ENCODE results near the gene DDX18. TPM values are rescaled to one million over a fixed set of nuclear protein-coding genes. Genes with fewer than 3 reads are reported as not detected.

Gene DDX18
- total and polyA plus RNA-seq, 4 donors: 16.3 to 34.4 (median 23.3) TPM

GRCh38 chr2:117815946-117816345 is 1.5 kb downstream of the DDX18 start:
- TF ChIP-seq JUND (IDR thresholded peaks at IDR 0.05) (no peak), RXRA (IDR thresholded peaks at IDR 0.05) (no peak), ZBTB33 (IDR thresholded peaks at IDR 0.05) (no peak), GABPA (IDR thresholded peaks at IDR 0.05 in 1 of 2, conservative IDR thresholded peaks at IDR 0.05 in 1 of 2) (no peak), MAX (IDR thresholded peaks at IDR 0.05) (no peak), HNF4A (conservative IDR thresholded peaks at IDR 0.05) (no peak), NR2F2 (IDR thresholded peaks at IDR 0.05) (no peak)
- Histone ChIP-seq H3K9me3 (ENCODE audit: control insufficient read depth in 4 of 4, low read length in 3 of 4) (no peaks in the 10 kb centered on the region), H3K27me3 (ENCODE audit: control insufficient read depth in 4 of 4, insufficient read depth in 4 of 4, low read length in 3 of 4) (no peaks in the 10 kb centered on the region), H3K4me1 (ENCODE audit: control insufficient read depth in 4 of 4, insufficient read depth in 4 of 4, low read length in 3 of 4) (peaks cover 3 to 14% (median 13%) of the 10 kb centered on the region in 4 donors), H3K9ac (ENCODE audit: low read depth in 1 of 2, low read length in 2 of 2) (peak overlapping the region in 1 of 2 donors; percentile 97), H3K27ac (ENCODE audit: low read depth in 1 of 2, low read length in 2 of 2) (no peak overlapping the region), H3K4me3 (ENCODE audit: low read depth in 1 of 3, low read length in 3 of 3) (peak overlapping the region; percentile 67 to 96 (median 90)), H3K36me3 (ENCODE audit: control insufficient read depth in 4 of 4, insufficient read depth in 3 of 4, low read depth in 1 of 4, low read length in 3 of 4) (peaks cover 6 to 33% (median 29%) of the 10 kb centered on the region in 4 donors)
- no peak for DNase-seq (ENCODE audit: low spot score)
- WGBS: 95% methylated on average over 3 of the region's 3 CpGs

GRCh38 chr2:117818921-117819320 is 4.4 kb downstream of the DDX18 start:
- Histone ChIP-seq H3K27me3 (ENCODE audit: control insufficient read depth in 4 of 4, insufficient read depth in 4 of 4, low read length in 3 of 4) (no peaks in the 10 kb centered on the region), H3K27ac (ENCODE audit: low read depth in 1 of 2, low read length in 2 of 2) (no peak overlapping the region), H3K4me1 (ENCODE audit: control insufficient read depth in 4 of 4, insufficient read depth in 4 of 4, low read length in 3 of 4) (peaks cover 3 to 14% (median 13%) of the 10 kb centered on the region in 4 donors), H3K36me3 (ENCODE audit: control insufficient read depth in 4 of 4, insufficient read depth in 3 of 4, low read depth in 1 of 4, low read length in 3 of 4) (peaks cover 8 to 62% (median 58%) of the 10 kb centered on the region in 4 donors), H3K9ac (ENCODE audit: low read depth in 1 of 2, low read length in 2 of 2) (no peak overlapping the region), H3K4me3 (ENCODE audit: low read depth in 1 of 3, low read length in 3 of 3) (no peak overlapping the region), H3K9me3 (ENCODE audit: control insufficient read depth in 4 of 4, low read length in 3 of 4) (no peaks in the 10 kb centered on the region)
- DNase-seq (ENCODE audit: low spot score): no peak
- 98% methylated on average over 3 of the region's 3 CpGs for WGBS
- TF ChIP-seq FOXA2 (IDR thresholded peaks at IDR 0.05): no peak
- TF ChIP-seq YY1 (IDR thresholded peaks at IDR 0.05): no peak
- TF ChIP-seq MAX (IDR thresholded peaks at IDR 0.05): no peak
- TF ChIP-seq ATF3 (IDR thresholded peaks at IDR 0.05): no peak
- TF ChIP-seq ZBTB33 (IDR thresholded peaks at IDR 0.05): no peak
- no peak for TF ChIP-seq FOXA1 (IDR thresholded peaks at IDR 0.05)
- no peak for TF ChIP-seq JUND (IDR thresholded peaks at IDR 0.05)
- no peak for TF ChIP-seq CTCF (IDR thresholded peaks at IDR 0.05; ENCODE audit: low read depth, low read length, missing input control)
- no peak for TF ChIP-seq NR2F2 (IDR thresholded peaks at IDR 0.05)
- TF ChIP-seq SP1 (IDR thresholded peaks at IDR 0.05): no peak
- no peak for TF ChIP-seq HNF4A (conservative IDR thresholded peaks at IDR 0.05)
- no peak for TF ChIP-seq HNF4G (IDR thresholded peaks at IDR 0.05)
- TF ChIP-seq RXRA (IDR thresholded peaks at IDR 0.05): no peak
- no peak for TF ChIP-seq RAD21 (IDR thresholded peaks at IDR 0.05)
- TF ChIP-seq GABPA (IDR thresholded peaks at IDR 0.05 in 1 of 2, conservative IDR thresholded peaks at IDR 0.05 in 1 of 2): no peak
- no peak for TF ChIP-seq TAF1 (conservative IDR thresholded peaks at IDR 0.05)
- no peak for TF ChIP-seq EGR1 (IDR thresholded peaks at IDR 0.05; ENCODE audit: low read depth in 2 of 2)
